ENCODE results near the gene RPS6KB2.

RPS6KB2 gene

GRCh38 chr11:67429722-67430121, 1.4 kb downstream of the RPS6KB2 start:
- DNase-seq (ENCODE audit: low read depth): no peak

- DNase-seq (ENCODE audit: low read depth): no peak
These were observed 3.3 kb downstream of the RPS6KB2 start for GRCh38 chr11:67431346-67432249.

GRCh38 chr11:67432655-67433349, 4.5 kb downstream of the RPS6KB2 start:
- DNase-seq (ENCODE audit: low read depth): no peak

GRCh38 chr11:67433536-67434394, 5.5 kb downstream of the RPS6KB2 start:
- no peak for DNase-seq (ENCODE audit: low read depth)

GRCh38 chr11:67434395-67434881, 6.1 kb downstream of the RPS6KB2 start:
- DNase-seq (ENCODE audit: low read depth): no peak

GRCh38 chr11:67435031-67435726, 6.9 kb downstream of the RPS6KB2 start:
- DNase-seq (ENCODE audit: low read depth): no peak

- DNase-seq (ENCODE audit: low read depth): no peak
These were observed 7.6 kb downstream of the RPS6KB2 start for GRCh38 chr11:67435727-67436458.

- no peak for DNase-seq (ENCODE audit: low read depth)
These were observed 8.3 kb downstream of the RPS6KB2 start for GRCh38 chr11:67436459-67437081.

GRCh38 chr11:67437082-67437808, 9.0 kb downstream of the RPS6KB2 start, which contains the start of gene PTPRCAP:
TSS of gene PTPRCAP (minus strand) at chr11:67437682. CDS start at chr11:67437619, 63 bp downstream.
- no peak for DNase-seq (ENCODE audit: low read depth)

- no peak for DNase-seq (ENCODE audit: low read depth)
These were observed 9.5 kb downstream of the RPS6KB2 start for GRCh38 chr11:67437809-67438157.

GRCh38 chr11:67438158-67438902, 10.0 kb downstream of the RPS6KB2 start:
- DNase-seq (ENCODE audit: low read depth): no peak

GRCh38 chr11:67439321-67440228, 11.3 kb downstream of the RPS6KB2 start:
- no peak for DNase-seq (ENCODE audit: low read depth)

- no peak for DNase-seq (ENCODE audit: low read depth)
These were observed 12.2 kb downstream of the RPS6KB2 start for GRCh38 chr11:67440229-67441097.

- DNase-seq (ENCODE audit: low read depth): no peak
These were observed 12.8 kb downstream of the RPS6KB2 start for GRCh38 chr11:67441098-67441563.

- DNase-seq (ENCODE audit: low read depth): no peak
These were observed 13.5 kb downstream of the RPS6KB2 start for GRCh38 chr11:67441731-67442351.
